ENCODE measurements around the gene TMPRSS13. TPM values are rescaled to one million over a fixed set of nuclear protein-coding genes. Genes with fewer than 3 reads are reported as not detected.

Gene TMPRSS13
- total RNA-seq, 3 donors from 2014 or later (not counting 1 experiment from before 2014, with no cell fraction given): 1.6 to 1.8 (median 1.8) TPM

DNA sequence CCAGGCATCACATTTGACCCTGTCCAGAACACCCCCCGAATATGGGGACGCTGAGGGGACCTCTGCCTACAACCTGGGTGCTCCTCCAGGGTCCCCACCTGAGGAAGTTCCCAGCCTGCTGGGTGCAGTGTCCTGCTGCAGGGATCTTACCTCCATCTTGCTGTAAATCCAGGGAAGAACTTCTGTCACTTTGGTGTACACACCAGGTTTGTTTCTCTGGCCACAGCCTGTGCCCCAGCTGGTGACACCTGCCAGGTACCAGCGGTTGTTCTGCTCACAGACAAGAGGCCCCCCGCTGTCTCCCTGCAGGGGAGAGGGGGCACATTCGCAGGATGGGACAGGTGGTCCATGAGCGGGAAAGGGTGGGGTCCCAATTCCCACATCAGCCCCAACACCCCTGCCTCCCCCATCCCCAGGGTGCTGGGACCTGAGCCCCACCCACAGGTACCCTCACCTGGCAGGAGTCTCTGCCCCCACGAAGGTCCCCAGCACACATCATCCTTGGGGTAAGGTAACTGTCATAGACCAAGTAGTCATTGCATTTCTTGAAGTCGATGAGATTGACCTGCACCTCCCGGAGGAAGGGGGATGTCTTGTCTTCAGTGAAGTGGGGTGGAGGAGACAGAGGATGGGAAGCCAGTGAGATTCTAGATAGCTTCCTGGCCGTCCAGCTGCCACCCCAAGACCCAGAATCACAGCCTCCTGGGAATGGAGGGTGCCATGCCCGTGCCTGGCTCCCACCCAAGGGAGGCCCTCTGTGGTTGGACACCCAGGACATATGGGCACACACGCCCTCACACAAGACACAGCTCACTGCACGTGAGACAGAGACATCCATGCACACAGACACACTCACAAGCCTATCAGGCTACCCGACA lies 25.5 kb downstream of the TMPRSS13 start:
- intact Hi-C loops (cut with micrococcal nuclease): no loop called here
- H3K4me3 Mint-ChIP-seq: no peak overlapping the region
- ATAC-seq (no peak), DNase-seq (no peak)
- H3K27ac ChIP-seq (ENCODE audit: low read length): no peak overlapping the region
- no peaks in the 10 kb centered on the region for H3K27me3 ChIP-seq (ENCODE audit: control insufficient read depth, insufficient read depth, low read length)
- H3K4me3 ChIP-seq (ENCODE audit: low read length): no peak overlapping the region
- 89% methylated on average over 12 of the region's 14 CpGs for WGBS (ENCODE audit: insufficient coverage)
- H3K36me3 Mint-ChIP-seq: no peaks in the 10 kb centered on the region
- H3K9me3 ChIP-seq (ENCODE audit: control insufficient read depth, insufficient read depth, low read length): no peaks in the 10 kb centered on the region
- H3K27me3 Mint-ChIP-seq (ENCODE audit: low read depth in 2 of 2): no peaks in the 10 kb centered on the region
- no peak overlapping the region for H3K27ac Mint-ChIP-seq
- TF ChIP-seq, protein P1, sequence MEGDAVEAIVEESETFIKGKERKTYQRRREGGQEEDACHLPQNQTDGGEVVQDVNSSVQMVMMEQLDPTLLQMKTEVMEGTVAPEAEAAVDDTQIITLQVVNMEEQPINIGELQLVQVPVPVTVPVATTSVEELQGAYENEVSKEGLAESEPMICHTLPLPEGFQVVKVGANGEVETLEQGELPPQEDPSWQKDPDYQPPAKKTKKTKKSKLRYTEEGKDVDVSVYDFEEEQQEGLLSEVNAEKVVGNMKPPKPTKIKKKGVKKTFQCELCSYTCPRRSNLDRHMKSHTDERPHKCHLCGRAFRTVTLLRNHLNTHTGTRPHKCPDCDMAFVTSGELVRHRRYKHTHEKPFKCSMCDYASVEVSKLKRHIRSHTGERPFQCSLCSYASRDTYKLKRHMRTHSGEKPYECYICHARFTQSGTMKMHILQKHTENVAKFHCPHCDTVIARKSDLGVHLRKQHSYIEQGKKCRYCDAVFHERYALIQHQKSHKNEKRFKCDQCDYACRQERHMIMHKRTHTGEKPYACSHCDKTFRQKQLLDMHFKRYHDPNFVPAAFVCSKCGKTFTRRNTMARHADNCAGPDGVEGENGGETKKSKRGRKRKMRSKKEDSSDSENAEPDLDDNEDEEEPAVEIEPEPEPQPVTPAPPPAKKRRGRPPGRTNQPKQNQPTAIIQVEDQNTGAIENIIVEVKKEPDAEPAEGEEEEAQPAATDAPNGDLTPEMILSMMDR (IDR thresholded peaks at IDR 0.05): no peak
- peaks cover 18% of the 10 kb centered on the region for H3K4me1 ChIP-seq (ENCODE audit: control insufficient read depth, insufficient read depth, low read length)
- no peaks in the 10 kb centered on the region for H3K36me3 ChIP-seq (ENCODE audit: control insufficient read depth, insufficient read depth, low read length)
- peaks cover 10 to 15% of the 10 kb centered on the region in 2 donors for H3K4me1 Mint-ChIP-seq
- no peaks in the 10 kb centered on the region for H3K9me3 Mint-ChIP-seq

- peaks cover under 1 to 6% of the 10 kb centered on the region in 2 donors for H3K4me1 Mint-ChIP-seq
- no peak overlapping the region for H3K27ac Mint-ChIP-seq
- no peaks in the 10 kb centered on the region for H3K36me3 ChIP-seq (ENCODE audit: control insufficient read depth, insufficient read depth, low read length)
- no peaks in the 10 kb centered on the region for H3K9me3 Mint-ChIP-seq
- no peak overlapping the region for H3K4me3 Mint-ChIP-seq
- TF ChIP-seq, protein P1 (IDR thresholded peaks at IDR 0.05): no peak
- no peaks in the 10 kb centered on the region for H3K27me3 ChIP-seq (ENCODE audit: control insufficient read depth, insufficient read depth, low read length)
- no peak overlapping the region for H3K4me3 ChIP-seq (ENCODE audit: low read length)
- H3K9me3 ChIP-seq (ENCODE audit: control insufficient read depth, insufficient read depth, low read length): no peaks in the 10 kb centered on the region
- WGBS (ENCODE audit: insufficient coverage): 87% methylated on average over 12 of the region's 13 CpGs
- H3K27me3 Mint-ChIP-seq (ENCODE audit: low read depth in 2 of 2): no peaks in the 10 kb centered on the region
- DNase-seq (no peak), ATAC-seq (no peak)
- no peak overlapping the region for H3K27ac ChIP-seq (ENCODE audit: low read length)
- H3K36me3 Mint-ChIP-seq: no peaks in the 10 kb centered on the region
- H3K4me1 ChIP-seq (ENCODE audit: control insufficient read depth, insufficient read depth, low read length): peaks cover 14% of the 10 kb centered on the region
- intact Hi-C loops (cut with micrococcal nuclease): no loop called here
Observed at GRCh38 chr11:117902001-117902845, 27.0 kb downstream of the TMPRSS13 start.

DNA sequence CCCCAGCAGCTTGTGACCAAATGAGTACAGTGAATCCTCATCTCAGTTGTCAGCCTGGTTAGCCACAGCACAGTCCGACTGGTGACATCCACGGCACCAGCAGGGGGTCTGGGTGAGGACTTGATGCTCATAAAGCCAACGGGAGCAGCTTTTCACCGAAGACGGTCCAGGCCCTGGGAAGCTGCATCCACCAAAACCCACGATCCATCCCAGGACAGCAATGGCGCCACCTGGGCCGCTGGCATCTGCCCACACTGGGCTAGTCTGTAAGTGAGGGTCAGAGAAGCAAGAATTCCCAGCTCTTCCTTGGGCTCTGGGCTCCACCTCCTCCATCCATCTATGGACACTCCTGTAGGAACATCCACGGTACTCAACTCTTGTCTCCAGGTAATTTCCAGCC lies 27.6 kb downstream of the TMPRSS13 start:
- no peaks in the 10 kb centered on the region for H3K9me3 ChIP-seq (ENCODE audit: control insufficient read depth, insufficient read depth, low read length)
- H3K36me3 ChIP-seq (ENCODE audit: control insufficient read depth, insufficient read depth, low read length): no peaks in the 10 kb centered on the region
- H3K36me3 Mint-ChIP-seq: no peaks in the 10 kb centered on the region
- 94% methylated on average over 9 of the region's 9 CpGs for WGBS (ENCODE audit: insufficient coverage)
- DNase-seq (no peak), ATAC-seq (no peak)
- TF ChIP-seq, protein P1 (IDR thresholded peaks at IDR 0.05): no peak
- H3K27me3 ChIP-seq (ENCODE audit: control insufficient read depth, insufficient read depth, low read length): no peaks in the 10 kb centered on the region
- no peak overlapping the region for H3K27ac ChIP-seq (ENCODE audit: low read length)
- H3K9me3 Mint-ChIP-seq: no peaks in the 10 kb centered on the region
- H3K4me3 ChIP-seq (ENCODE audit: low read length): no peak overlapping the region
- H3K27me3 Mint-ChIP-seq (ENCODE audit: low read depth in 2 of 2): peaks cover under 1 to 5% of the 10 kb centered on the region in 2 donors
- H3K27ac Mint-ChIP-seq: no peak overlapping the region
- peaks cover 0 to 5% of the 10 kb centered on the region in 2 donors for H3K4me1 Mint-ChIP-seq
- peaks cover 12% of the 10 kb centered on the region for H3K4me1 ChIP-seq (ENCODE audit: control insufficient read depth, insufficient read depth, low read length)
- intact Hi-C loops (cut with micrococcal nuclease): no loop called here
- no peak overlapping the region for H3K4me3 Mint-ChIP-seq

Measured in natural killer cell (primary cell).